Stimulated activated CD4-positive, alpha-beta T cell treated with anti-CD3 and anti-CD28 coated beads, TNF-alpha, amount 100 ng/mL, for 4 hours (primary cell): ENCODE measurements around the gene BCL6B.
A peak's percentile ranks its signal among the peaks of the same experiment; 100 is the strongest.
"Not testable (repeated sequence)": the region's sequence is repeated elsewhere in the genome, so short reads cannot be mapped to it uniquely, and the experiment has no call there.

Source experiments
- DNase-seq, 3 experiments: peaks; one replicate each; pipeline ENCODE4 v3.0.0-alpha.2; 2020; ENCODE audit warnings: low read depth in 3 of 3

BCL6B gene

DNA sequence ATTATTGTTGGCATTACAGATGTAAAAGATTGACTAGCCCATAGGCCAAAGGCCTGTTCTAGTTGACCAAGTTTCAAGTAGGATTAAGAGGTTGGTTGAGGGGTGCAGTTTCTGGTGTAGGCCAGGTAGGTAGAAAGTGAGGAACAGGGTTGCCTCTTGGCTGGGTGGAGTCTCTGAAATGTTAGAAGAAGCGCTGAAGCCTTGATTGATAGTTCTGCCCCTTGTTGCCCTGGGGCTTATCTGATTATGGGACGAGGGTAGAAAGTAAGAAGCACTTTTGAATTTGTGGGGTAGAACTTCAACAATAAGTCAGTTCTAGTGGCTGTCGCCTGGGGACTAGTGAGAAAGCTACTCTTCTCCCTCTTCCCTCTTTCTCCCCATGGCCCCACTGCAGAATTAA is 6.2 kb downstream of the BCL6B start:
- no peak for DNase-seq

DNA sequence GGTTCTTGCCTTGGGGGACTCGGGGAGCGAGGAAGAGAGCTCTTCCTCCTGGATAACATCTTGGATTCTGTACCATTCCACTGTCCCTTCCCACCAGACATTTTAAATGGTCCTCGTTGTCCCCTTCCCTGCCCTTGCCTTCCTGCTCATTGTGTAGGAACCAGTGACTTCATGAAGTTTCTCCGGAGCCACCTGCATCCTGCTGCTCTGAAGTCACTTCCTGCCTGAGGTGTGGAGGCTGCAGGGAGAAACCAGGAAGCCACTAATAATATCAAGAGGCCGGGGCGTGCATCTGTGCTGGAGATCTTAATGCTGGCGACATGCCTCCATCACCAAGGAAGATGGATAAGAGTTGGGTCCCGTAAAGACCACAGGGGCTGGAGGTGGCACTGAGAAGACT is 6.8 kb downstream of the BCL6B start:
- no peak for DNase-seq

DNA sequence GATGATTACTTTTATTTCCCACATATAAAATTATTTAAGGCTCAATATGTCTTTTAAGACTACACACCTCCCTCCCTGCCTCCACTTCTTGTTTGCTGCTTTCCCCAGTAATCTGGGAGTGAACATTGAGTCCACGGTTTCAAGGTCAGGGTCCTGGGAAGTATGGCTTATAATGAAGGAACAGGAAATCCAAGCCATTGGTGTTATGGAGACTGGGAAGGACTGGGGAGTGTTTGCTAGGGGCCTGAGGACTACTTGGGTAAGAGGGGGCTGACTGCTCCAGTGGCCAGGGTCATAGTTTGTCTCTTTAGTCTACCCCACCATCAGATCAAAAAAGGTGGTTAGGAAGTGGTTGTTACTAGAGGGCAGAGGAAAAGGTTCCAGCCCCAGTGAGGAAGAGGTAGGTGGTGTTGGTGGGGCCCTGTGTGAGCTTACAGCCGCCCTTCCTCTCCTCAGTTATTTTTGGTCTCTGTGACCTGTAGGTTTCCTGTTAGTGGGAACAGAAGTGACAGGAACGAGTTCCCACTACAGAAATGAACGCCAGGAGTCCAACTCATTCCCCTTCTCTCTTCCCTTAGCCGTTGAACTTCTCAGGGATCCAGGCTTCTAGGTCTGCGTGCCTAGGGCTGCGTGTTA is 12.2 kb downstream of the BCL6B start:
- no peak for DNase-seq

DNA sequence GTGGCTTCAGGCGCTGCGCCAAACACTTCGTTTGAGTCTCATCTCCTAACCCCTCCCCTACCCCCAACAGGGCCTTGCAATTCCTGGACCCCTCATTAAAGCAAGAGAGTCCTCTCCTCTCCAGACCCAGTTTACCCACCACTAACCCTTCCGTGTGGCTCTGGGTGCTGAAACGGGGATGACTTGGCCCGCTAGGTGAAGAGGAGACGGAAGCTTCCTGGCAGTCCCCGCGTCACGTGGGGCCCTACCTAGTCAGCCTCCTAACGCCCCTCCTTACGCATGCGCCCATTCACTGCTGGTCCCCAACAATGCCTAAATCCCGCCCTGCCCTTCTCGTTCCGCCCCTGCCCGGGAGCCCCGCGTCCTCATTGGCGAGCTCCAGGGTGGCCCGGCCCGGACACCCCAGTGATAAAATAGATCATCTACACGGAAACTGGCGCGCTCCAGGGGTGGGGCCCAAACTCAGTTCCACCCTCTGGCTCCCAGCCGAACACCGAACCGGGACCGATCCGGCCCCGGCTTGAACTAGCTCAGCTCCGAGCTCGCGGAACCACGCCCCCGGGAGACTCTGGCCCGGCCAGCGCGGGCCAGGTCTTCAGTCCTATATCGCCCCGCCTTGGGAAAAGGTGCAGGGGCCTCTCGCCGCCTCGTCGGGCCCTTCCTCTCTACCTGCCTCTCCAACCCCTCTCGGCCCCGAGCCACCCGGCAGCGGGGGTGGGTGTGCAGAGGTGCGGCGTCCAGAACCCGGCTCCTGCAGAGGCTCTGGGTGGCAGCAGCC is 12.9 kb downstream of the BCL6B start, which contains the start of gene SLC16A13:
TSS of gene SLC16A13 (plus strand) at position 425 of the 778 bp plus-strand sequence. CDS start 368 bp downstream, outside the sequence.
- peak; percentile 95 to 98 (median 96) for DNase-seq

DNA sequence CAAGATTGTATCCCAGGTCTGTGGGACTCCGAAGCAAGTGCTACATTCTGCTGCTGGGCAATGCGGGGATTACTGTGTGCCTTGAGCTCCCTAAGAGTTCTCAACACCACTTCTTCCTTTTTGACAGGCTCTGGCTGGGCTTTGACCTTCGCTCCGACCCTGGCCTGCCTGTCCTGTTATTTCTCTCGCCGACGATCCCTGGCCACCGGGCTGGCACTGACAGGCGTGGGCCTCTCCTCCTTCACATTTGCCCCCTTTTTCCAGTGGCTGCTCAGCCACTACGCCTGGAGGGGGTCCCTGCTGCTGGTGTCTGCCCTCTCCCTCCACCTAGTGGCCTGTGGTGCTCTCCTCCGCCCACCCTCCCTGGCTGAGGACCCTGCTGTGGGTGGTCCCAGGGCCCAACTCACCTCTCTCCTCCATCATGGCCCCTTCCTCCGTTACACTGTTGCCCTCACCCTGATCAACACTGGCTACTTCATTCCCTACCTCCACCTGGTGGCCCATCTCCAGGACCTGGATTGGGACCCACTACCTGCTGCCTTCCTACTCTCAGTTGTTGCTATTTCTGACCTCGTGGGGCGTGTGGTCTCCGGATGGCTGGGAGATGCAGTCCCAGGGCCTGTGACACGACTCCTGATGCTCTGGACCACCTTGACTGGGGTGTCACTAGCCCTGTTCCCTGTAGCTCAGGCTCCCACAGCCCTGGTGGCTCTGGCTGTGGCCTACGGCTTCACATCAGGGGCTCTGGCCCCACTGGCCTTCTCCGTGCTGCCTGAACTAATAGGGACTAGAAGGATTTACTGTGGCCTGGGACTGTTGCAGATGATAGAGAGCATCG is 15.4 kb downstream of the BCL6B start:
- DNase-seq: no peak

DNA sequence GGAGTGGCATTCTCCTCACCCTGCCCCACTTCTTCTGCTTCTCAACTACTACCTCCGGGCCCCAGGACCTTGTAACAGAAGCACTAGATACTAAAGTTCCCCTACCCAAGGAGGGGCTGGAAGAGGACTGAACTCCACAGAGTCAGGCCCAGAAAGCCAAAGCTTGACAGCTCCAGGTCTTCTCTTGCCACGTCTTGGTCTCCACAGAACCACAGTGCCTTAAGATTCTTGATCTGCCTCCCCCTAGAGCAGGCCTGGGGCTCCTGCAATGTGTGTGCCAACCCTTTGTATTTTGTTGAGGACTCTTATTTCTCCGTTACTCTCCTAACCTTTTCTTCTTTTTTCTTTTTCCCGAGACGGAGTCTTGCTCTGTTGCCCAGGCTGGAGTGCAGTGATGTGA is 17.0 kb downstream of the BCL6B start:
- no peak for DNase-seq

DNA sequence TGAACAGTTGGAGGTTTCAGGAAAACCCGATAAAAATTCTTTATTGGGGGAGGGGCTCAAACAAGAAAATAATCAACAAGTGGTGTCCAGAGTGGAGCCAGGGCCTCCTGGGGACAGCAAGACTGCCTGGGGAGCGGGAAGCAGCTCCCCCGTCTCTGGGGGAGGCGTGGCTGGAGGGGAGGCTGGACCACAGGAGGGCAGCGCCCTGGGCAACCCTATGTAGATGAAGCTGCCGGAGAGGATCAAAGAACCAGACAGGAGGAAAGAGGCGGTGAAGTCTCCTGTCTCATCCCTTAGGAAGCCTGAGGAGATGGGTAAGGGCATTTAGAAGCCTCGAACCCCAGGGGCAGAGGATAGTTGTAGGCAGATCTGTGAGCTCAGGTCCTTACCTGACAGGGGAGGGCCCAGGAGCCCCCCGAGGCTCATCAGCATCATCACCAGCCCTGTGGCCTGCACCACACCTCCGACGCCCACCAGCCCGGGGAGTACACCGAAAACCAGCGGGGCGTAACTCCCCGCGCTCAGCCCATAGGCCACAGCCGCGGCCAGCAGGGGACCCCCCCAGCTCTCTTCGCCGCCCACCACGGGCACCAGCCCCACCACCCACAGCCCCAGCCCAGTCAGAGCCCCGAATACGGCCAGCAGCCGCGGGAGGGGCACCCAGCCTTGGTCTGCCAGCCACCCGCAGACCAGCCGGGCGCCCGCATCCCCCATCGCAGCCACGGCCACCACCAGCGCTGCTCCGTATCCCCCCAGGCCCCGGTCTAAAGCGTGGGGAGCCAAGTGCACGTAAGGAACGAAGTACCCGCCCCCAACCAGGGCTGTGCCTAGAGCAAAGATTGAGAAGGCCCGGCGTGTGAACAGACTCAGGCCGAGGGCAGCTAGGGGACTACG is 19.0 kb downstream of the BCL6B start:
- DNase-seq: no peak

DNA sequence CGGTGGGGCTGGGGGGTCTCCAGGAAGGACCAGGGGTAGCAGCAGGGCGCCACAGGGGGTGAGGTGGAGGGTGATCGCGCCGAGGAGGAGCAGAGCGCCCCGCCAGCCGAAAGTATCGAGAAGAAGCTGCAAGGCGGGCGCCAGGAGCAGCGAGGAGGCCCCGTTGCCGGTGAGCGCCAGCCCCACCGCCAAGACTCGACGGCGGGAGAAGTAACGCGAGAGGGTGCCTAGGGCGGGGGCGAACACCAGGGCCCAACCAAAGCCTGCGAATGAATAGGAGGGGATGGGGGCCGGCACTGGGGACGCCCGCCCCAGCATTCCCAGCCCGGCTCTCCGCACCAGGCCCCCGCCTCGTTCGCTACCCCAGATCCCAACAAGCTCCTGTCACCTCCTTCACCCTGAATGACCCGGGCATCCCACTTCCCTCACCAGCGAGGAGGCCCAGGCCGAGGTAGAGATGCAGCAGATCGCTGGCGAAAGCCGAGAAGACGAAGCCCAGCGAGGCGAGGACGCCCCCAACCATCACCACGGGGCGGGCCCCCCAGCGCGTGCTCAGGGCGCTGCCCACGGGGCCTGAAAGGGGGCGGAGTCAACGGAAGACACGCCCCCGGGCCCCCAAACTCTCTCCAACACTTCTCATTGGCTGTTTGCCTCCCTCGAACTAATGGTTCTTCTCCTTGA is 19.8 kb downstream of the BCL6B start:
- DNase-seq: no peak

DNA sequence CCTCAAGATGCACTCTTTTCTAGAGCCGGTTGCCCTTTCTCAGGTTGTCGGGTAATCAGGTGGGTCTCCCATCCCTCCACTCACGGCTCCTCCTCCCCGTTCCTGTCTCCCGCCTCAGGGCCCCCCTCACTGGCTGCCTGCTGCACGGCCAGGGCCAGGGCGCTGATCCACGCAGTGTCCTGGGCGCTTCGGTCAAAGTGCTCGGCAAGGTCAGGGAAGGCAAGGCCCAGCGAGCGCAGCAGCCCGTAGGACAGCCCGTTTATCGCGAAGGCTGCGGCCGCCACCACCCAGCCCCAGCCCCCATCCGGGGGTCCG is 20.3 kb downstream of the BCL6B start:
- DNase-seq: no peak

DNA sequence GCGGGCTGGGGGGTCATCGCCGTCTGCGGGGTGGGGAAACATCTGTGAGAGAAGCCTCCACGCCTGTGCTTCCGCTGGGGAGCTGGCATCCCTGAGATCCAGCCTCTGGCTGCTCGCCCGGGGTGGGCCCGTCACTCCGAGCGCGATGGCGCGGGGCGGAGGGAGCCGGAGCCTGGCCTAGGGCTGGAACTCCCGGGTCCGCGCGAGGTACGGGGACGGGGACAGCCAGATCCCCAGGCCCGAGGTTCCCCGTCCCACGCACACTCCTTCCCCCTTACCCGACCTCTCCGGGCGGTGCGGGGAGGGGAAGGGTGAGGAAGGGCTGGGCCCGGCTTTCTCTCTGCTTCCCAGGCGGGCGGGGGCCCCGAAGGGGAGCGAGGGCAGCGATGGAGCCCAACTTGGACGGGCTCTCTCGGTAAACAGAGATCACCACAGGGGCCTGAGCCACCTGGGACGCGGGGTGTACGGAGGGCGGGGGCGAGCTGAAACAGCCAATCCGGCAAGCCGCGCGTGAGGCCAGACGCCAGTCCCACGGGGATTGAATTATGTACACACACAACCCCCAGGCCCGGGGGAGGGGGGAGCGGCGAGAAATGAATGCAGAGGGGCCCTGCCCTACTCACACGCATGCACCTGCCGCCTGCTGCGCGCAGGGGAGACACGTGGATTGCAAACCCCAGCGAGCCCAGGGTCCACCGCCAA is 20.8 kb downstream of the BCL6B start, which contains the start of gene SLC16A11:
TSS of gene SLC16A11 (minus strand) at position 596 of the 702 bp plus-strand sequence. CDS start at position 17, 579 bp downstream.
- DNase-seq: no peak

DNA sequence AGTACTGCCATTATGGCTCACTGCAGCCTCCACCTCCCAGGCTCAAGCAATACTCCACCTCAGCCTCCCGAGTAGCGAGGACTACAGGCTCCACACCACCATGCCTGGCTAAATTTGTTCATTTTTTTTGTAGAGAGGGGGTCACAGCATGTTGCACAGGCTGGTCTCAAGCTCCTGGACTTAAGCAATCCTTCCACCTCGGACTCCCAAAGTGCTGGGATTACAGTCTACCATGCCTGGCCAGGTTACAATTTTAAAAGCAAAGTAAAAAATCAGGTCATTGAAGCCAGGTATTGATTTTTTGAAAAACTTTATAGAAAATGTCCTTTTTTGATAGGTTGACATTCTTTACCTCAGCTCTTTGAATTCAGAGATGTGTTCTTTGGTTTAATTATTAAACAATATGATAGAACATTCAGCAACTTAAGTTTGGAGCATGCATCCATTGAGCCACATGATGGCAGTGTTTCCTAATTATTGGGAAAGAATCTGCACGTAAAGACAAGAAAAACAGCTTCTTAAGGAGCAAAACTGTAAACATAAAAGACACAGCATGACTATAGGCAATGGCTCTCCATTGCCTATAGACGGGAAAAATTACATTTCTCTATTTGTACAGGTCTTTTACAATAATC is 22.8 kb downstream of the BCL6B start:
- no peak for DNase-seq

DNA sequence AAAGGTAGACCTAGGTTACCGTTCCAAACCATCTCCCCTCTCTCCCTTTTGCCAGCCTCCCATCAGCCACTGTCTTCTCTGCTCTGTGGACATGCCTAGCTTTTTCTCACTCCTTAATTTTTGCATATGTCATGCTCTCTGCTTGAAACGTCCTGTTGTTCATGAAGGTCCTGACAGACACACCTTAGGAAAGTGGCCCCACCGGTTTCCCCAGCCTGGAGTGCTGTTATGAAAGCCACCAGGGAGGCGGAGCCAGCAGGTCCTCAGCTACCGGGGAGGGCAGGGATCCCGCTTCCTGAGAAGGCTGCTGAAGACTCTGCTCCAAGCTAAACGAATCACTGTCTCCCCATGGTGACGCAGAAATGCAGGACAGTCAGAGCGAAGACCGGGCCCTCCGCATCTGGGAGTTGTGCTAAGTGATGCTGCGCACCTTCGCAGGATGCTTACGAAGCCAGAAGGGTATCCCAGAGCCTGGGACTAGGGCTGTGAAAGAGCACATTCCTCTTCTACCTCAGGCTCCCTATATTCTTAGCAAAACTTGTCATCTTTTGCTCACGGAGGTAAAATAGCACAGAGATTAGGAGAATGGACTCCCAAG is 23.4 kb downstream of the BCL6B start:
- DNase-seq: no peak

DNA sequence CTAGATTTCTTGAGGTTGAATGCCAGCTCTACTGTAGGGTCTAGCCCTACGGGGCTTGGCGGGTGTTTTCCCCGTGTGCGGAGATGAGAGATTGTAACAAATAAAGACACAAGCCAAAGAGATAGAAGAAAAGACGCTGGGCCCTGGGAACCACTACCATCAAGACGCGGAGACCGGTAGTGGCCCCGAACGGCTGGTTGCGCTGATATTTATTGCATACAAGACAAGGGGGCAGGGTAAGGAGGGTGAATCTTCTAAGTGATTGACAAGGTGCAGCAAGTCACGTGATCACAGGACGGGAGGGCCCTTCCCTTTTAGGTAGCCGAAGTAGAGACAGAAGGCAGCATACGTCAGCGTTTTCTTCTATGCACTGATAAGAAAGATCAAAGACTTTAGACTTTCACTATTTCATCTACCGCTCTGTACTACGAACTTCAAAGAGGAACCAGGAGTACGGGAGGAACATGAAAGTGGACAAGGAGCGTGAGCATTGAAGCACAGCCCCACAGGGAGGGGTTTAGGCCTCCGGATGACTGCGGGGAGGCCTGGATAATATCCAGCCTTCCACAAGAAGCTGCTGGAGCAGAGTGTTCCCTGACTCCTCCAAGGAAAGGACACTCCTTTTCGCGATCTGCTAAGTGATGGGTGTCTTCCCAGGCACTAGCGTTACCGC is 24.0 kb downstream of the BCL6B start:
- peak in 1 of 3 experiments; percentile 58 for DNase-seq

DNA sequence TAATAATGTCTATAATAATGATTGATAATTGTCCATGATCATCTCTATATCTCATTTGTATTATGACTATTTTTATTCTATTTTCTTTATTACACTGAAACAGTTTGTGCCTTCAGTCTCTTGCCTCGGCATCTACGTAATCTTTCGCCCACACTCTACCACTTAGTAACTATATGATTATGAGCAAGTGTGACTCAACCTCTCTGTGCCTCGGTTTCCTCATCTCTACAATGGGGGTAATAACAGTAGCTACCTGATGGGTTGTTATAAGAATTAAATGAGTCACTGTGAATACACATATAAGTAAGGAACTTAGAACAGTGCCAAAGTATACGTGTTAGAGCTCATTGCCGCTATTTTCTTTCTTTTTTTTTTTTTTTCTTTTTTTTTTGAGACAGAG is 24.7 kb downstream of the BCL6B start:
- DNase-seq: no peak

DNA sequence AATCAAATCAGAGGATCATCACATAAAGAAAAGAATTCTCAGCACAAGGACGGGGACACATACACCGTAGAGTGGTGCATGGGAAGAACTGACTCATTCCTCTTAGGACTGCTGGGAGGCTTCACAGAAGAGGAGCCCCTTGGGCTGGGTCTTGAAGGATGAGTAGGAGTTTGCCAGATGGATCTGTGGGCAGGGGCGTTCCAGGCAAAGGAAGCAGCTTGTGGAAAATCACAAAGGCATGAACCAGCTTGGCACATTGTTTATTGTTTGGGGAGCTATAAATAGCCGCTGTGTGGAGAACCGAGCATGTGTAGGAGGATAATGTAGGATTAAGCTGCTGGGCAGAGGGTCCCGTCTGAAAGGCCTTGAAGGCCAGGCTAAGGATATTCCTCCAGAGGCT is 26.1 kb downstream of the BCL6B start:
- DNase-seq: no peak

DNA sequence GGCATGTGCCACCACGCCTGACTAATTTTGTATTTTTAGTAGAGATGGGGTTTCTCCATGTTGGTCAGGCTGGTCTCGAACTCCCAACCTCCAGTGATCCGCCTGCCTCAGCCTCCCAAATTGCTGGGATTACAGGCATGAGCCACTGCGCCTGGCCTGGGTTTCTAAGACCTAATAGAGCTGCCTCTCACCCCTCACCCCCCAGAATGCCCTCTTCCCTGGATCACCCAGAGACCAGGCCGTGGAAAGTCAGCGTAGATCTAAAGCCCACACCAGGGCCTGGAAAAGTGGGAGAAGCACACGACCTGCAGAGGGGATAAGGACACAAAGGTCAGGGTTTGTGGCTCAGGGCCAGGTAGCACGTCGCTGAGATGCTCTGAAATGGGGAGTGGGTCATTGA is 27.7 kb downstream of the BCL6B start:
- not testable (repeated sequence) for DNase-seq

DNA sequence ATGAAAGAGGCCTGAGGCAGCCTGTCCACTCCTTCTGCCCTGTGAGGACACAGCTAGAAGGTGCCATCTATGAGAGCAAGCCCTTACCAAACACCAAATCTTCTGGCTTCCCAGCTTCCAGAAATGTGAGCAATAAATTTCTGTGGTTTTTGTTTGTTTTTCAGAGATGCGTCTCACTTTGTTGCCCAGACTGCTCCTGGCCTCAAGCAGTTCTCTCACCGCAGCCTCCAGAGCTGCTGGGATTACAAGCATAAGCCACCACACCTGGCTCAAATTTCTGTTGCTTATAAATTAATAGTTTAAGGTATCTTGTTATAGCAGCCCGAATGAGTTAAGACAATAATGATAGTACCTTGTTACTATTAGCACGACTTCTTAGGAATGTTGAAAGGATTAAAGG is 33.5 kb downstream of the BCL6B start:
- no peak for DNase-seq

DNA sequence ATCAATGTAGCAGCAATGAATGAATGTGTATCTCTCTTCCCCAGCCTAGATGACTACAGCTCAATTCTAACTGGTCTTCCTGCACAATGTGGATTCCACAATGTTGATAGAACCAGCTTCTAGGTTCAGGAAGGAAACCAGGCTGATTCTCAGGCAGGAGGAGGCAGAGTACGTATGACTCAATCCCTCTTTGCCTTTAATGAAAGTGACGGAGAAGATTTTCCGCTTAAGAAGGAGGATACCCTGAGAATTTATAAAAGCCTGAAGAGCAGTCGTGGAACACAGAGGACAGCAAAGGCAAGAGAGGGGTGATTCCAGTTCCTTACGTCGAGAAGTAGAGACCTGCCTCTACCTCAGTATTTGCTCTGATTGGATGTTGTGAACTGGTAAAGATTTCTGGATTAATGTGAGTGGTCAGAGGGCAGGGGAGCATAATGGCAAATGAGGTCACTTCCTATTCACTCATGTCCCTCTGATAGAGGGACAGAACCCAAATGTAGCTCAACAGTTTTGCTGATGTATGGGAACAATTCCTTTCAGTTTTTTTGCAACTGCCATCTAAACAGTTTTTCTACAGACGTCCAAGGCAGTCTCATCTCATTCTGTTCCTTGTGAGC is 36.1 kb downstream of the BCL6B start:
- no peak for DNase-seq
